Measurements from ENCODE around the gene ABR.
"Not testable (repeated sequence)": the region's sequence is repeated elsewhere in the genome, so short reads cannot be mapped to it uniquely, and the experiment has no call there.

Gene ABR

GRCh38 chr17:1002771-1003555 lies 176.8 kb downstream of the ABR start:
- no peak overlapping the region for H3K9ac ChIP-seq (ENCODE audit: low read length)
- H3K4me3 ChIP-seq (ENCODE audit: low read length) = no peak overlapping the region
- H3K27me3 ChIP-seq (ENCODE audit: control insufficient read depth, insufficient read depth, low read length) = no peaks in the 10 kb centered on the region
- H3K4me1 ChIP-seq (ENCODE audit: control insufficient read depth, insufficient read depth, low read length) = peaks cover 49% of the 10 kb centered on the region
- peaks cover 16% of the 10 kb centered on the region for H3K36me3 ChIP-seq (ENCODE audit: control insufficient read depth, insufficient read depth, low read length)
- H3K9me3 ChIP-seq (ENCODE audit: control insufficient read depth, low read length) = no peaks in the 10 kb centered on the region

GRCh38 chr17:1002412-1002753 lies 177.4 kb downstream of the ABR start:
- Histone ChIP-seq H3K36me3 (ENCODE audit: control insufficient read depth, insufficient read depth, low read length) (peaks cover 15% of the 10 kb centered on the region), H3K9ac (ENCODE audit: low read length) (no peak overlapping the region), H3K9me3 (ENCODE audit: control insufficient read depth, low read length) (no peaks in the 10 kb centered on the region), H3K4me1 (ENCODE audit: control insufficient read depth, insufficient read depth, low read length) (peaks cover 52% of the 10 kb centered on the region), H3K4me3 (ENCODE audit: low read length) (no peak overlapping the region), H3K27me3 (ENCODE audit: control insufficient read depth, insufficient read depth, low read length) (no peaks in the 10 kb centered on the region)

GRCh38 chr17:1001640-1002411 lies 178.0 kb downstream of the ABR start:
- no peaks in the 10 kb centered on the region for H3K27me3 ChIP-seq (ENCODE audit: control insufficient read depth, insufficient read depth, low read length)
- H3K9me3 ChIP-seq (ENCODE audit: control insufficient read depth, low read length) = no peaks in the 10 kb centered on the region
- H3K36me3 ChIP-seq (ENCODE audit: control insufficient read depth, insufficient read depth, low read length) = peaks cover 10% of the 10 kb centered on the region
- peaks cover 47% of the 10 kb centered on the region for H3K4me1 ChIP-seq (ENCODE audit: control insufficient read depth, insufficient read depth, low read length)
- H3K9ac ChIP-seq (ENCODE audit: low read length) = no peak overlapping the region
- no peak overlapping the region for H3K4me3 ChIP-seq (ENCODE audit: low read length)

- no peaks in the 10 kb centered on the region for H3K27me3 ChIP-seq (ENCODE audit: control insufficient read depth, insufficient read depth, low read length)
- peaks cover 39% of the 10 kb centered on the region for H3K4me1 ChIP-seq (ENCODE audit: control insufficient read depth, insufficient read depth, low read length)
- H3K4me3 ChIP-seq (ENCODE audit: low read length) = no peak overlapping the region
- no peak overlapping the region for H3K9ac ChIP-seq (ENCODE audit: low read length)
- no peaks in the 10 kb centered on the region for H3K9me3 ChIP-seq (ENCODE audit: control insufficient read depth, low read length)
- peaks cover 10% of the 10 kb centered on the region for H3K36me3 ChIP-seq (ENCODE audit: control insufficient read depth, insufficient read depth, low read length)
Measured at GRCh38 chr17:1000597-1001461, 179.0 kb downstream of the ABR start.

- Histone ChIP-seq H3K4me1 (ENCODE audit: control insufficient read depth, insufficient read depth, low read length) (peaks cover 14% of the 10 kb centered on the region), H3K36me3 (ENCODE audit: control insufficient read depth, insufficient read depth, low read length) (peaks cover 4% of the 10 kb centered on the region), H3K9me3 (ENCODE audit: control insufficient read depth, low read length) (no peaks in the 10 kb centered on the region), H3K9ac (ENCODE audit: low read length) (no peak overlapping the region), H3K27me3 (ENCODE audit: control insufficient read depth, insufficient read depth, low read length) (no peaks in the 10 kb centered on the region), H3K4me3 (ENCODE audit: low read length) (no peak overlapping the region)
Measured at GRCh38 chr17:998111-998510, 181.7 kb downstream of the ABR start.

DNA sequence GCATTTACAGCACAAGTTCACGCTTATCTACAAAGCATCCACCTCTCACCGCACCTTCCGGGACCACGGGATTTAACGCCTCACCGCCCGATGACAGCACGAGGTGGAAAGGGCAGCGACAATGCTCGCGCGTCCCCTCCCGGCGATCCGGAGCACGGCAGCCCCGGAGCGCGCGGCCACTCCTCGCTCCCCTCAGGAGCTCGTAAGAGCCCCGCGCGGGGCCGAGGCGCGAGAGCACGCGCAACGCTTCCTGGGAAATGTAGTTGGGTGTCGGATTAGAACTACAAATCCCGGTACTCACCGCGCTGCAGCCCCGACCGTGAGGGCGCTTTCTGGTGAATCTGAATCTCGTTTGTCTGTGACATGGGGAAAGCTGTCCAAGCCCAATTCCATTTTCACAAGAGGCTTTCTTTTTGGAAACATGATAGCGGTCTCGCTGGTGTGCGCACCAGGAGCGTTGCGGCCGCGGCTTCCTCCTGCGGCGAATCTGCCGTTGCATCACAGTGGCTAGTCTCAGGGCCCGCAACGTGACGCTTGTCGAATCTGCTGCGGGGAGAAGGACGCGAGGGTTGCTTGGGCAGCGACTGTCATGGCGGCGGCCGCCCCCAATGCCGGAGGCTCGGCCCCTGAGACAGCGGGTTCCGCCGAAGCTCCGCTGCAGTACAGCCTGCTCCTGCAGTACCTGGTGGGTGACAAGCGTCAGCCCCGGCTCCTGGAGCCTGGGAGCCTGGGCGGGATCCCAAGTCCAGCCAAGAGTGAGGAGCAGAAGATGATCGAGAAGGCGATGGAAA lies 183.0 kb downstream of the ABR start, which contains the start of gene TIMM22:
TIMM22 (plus strand) TSS at position 576 of the 791 bp plus-strand sequence; CDS start at position 590, 14 bp downstream.
- peak within 1 kb of the TSS; percentile 77 for H3K9ac ChIP-seq (ENCODE audit: low read length)
- peaks cover 14% of the 10 kb centered on the region for H3K4me1 ChIP-seq (ENCODE audit: control insufficient read depth, insufficient read depth, low read length)
- H3K36me3 ChIP-seq (ENCODE audit: control insufficient read depth, insufficient read depth, low read length) = no peaks in the 10 kb centered on the region
- no peaks in the 10 kb centered on the region for H3K27me3 ChIP-seq (ENCODE audit: control insufficient read depth, insufficient read depth, low read length)
- peak within 1 kb of the TSS; percentile 58 for H3K4me3 ChIP-seq (ENCODE audit: low read length)
- H3K9me3 ChIP-seq (ENCODE audit: control insufficient read depth, low read length) = no peaks in the 10 kb centered on the region

- not testable (repeated sequence) for H3K9ac ChIP-seq (ENCODE audit: low read length); H3K27me3 ChIP-seq (ENCODE audit: control insufficient read depth, insufficient read depth, low read length); H3K4me3 ChIP-seq (ENCODE audit: low read length); H3K9me3 ChIP-seq (ENCODE audit: control insufficient read depth, low read length); H3K36me3 ChIP-seq (ENCODE audit: control insufficient read depth, insufficient read depth, low read length); H3K4me1 ChIP-seq (ENCODE audit: control insufficient read depth, insufficient read depth, low read length)
Measured at GRCh38 chr17:995324-995723, 184.5 kb downstream of the ABR start.

GRCh38 chr17:992933-993332 lies 186.8 kb downstream of the ABR start:
- Histone ChIP-seq H3K4me1 (ENCODE audit: control insufficient read depth, insufficient read depth, low read length) (peaks cover 4% of the 10 kb centered on the region), H3K27me3 (ENCODE audit: control insufficient read depth, insufficient read depth, low read length) (no peaks in the 10 kb centered on the region), H3K9me3 (ENCODE audit: control insufficient read depth, low read length) (no peaks in the 10 kb centered on the region), H3K36me3 (ENCODE audit: control insufficient read depth, insufficient read depth, low read length) (no peaks in the 10 kb centered on the region), H3K9ac (ENCODE audit: low read length) (no peak overlapping the region), H3K4me3 (ENCODE audit: low read length) (no peak overlapping the region)

- Histone ChIP-seq H3K4me3 (ENCODE audit: low read length) (no peak overlapping the region), H3K9me3 (ENCODE audit: control insufficient read depth, low read length) (no peaks in the 10 kb centered on the region), H3K36me3 (ENCODE audit: control insufficient read depth, insufficient read depth, low read length) (no peaks in the 10 kb centered on the region), H3K4me1 (ENCODE audit: control insufficient read depth, insufficient read depth, low read length) (no peaks in the 10 kb centered on the region), H3K27me3 (ENCODE audit: control insufficient read depth, insufficient read depth, low read length) (no peaks in the 10 kb centered on the region), H3K9ac (ENCODE audit: low read length) (no peak overlapping the region)
Measured at GRCh38 chr17:988561-988960, 191.2 kb downstream of the ABR start.

GRCh38 chr17:987931-988330 lies 191.8 kb downstream of the ABR start:
- Histone ChIP-seq H3K9me3 (ENCODE audit: control insufficient read depth, low read length) (no peaks in the 10 kb centered on the region), H3K9ac (ENCODE audit: low read length) (no peak overlapping the region), H3K27me3 (ENCODE audit: control insufficient read depth, insufficient read depth, low read length) (no peaks in the 10 kb centered on the region), H3K36me3 (ENCODE audit: control insufficient read depth, insufficient read depth, low read length) (no peaks in the 10 kb centered on the region), H3K4me1 (ENCODE audit: control insufficient read depth, insufficient read depth, low read length) (no peaks in the 10 kb centered on the region), H3K4me3 (ENCODE audit: low read length) (no peak overlapping the region)

- Histone ChIP-seq H3K9me3 (ENCODE audit: control insufficient read depth, low read length) (no peaks in the 10 kb centered on the region), H3K4me1 (ENCODE audit: control insufficient read depth, insufficient read depth, low read length) (no peaks in the 10 kb centered on the region), H3K4me3 (ENCODE audit: low read length) (no peak overlapping the region), H3K36me3 (ENCODE audit: control insufficient read depth, insufficient read depth, low read length) (no peaks in the 10 kb centered on the region), H3K27me3 (ENCODE audit: control insufficient read depth, insufficient read depth, low read length) (no peaks in the 10 kb centered on the region), H3K9ac (ENCODE audit: low read length) (no peak overlapping the region)
Measured at GRCh38 chr17:986322-986929, 193.4 kb downstream of the ABR start.
